Peyer's patch (tissue), 4 donors: ENCODE measurements around the gene STK32C.

Experiments
- POLR2A ChIP-seq, 2 donors: fragments of 450-650 bp; IDR thresholded peaks; one replicate each; pipeline ENCODE4 v1.5.1; 2017; ENCODE audit warnings: antibody characterized with exemption in 2 of 2, mild to moderate bottlenecking in 2 of 2, moderate library complexity in 2 of 2
- TF ChIP-seq, protein P1 (sequence below), 6 experiments: fragments of 450-650 bp in 4 of 6; fragments of 200-600 bp in 2 of 6; sonication (generic) in 1 of 6; IDR thresholded peaks; one replicate each; pipeline ENCODE4 v1.5.1; 2017 to 2019; ENCODE audit warnings: antibody characterized with exemption in 6 of 6, mild to moderate bottlenecking in 3 of 6, moderate library complexity in 1 of 6

DNA sequence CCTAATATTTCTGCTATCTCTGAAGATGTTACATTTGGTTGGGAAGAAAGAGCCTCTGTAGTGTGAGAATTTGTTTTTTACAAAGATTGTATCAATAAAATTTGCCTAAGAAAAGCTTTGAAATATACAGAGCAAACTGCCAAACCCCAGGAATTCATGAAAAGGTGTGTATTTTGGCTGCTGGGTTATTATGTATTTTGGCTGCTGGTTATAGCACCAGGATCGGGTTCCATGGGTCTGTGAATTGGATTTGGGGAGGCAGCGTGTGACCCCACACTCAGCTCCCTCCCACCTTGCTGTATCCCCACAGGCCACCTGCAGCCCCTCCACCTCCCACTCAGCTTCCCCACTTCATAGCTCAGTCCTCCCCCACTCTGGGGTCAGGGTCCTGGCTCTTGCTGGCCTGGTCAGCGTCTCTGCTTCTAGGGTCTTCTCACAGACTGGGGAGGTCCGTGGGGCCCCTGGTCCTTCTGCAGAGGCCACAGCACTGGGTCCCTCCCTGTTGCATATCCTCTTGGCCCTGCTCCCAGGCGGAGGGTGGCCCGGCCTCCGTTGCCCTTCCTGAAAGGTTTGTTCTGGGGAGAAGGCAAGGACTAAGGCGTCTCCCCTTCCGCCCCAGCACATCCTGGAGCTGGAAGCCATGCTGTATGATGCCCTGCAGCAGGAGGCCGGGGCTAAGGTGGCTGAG, 145.0 kb downstream of the STK32C start:
- TF ChIP-seq, protein P1, sequence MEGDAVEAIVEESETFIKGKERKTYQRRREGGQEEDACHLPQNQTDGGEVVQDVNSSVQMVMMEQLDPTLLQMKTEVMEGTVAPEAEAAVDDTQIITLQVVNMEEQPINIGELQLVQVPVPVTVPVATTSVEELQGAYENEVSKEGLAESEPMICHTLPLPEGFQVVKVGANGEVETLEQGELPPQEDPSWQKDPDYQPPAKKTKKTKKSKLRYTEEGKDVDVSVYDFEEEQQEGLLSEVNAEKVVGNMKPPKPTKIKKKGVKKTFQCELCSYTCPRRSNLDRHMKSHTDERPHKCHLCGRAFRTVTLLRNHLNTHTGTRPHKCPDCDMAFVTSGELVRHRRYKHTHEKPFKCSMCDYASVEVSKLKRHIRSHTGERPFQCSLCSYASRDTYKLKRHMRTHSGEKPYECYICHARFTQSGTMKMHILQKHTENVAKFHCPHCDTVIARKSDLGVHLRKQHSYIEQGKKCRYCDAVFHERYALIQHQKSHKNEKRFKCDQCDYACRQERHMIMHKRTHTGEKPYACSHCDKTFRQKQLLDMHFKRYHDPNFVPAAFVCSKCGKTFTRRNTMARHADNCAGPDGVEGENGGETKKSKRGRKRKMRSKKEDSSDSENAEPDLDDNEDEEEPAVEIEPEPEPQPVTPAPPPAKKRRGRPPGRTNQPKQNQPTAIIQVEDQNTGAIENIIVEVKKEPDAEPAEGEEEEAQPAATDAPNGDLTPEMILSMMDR (IDR thresholded peaks at IDR 0.05), result no peak
- TF ChIP-seq POLR2A (IDR thresholded peaks at IDR 0.05), result no peak
